Measurements from ENCODE around the gene WWOX. TPM values are rescaled to one million over a fixed set of nuclear protein-coding genes. Genes with fewer than 3 reads are reported as not detected.

Gene WWOX
- total RNA-seq, 2 donors from 2014 or later = 33.8 to 82.5 TPM

- Histone ChIP-seq H3K27me3 (replicated peaks; ENCODE audit: insufficient read depth) (no peaks in the 10 kb centered on the region), H3K27ac (no peak overlapping the region), H3K36me3 (no peaks in the 10 kb centered on the region), H3K4me3 (no peak overlapping the region), H3K9me3 (no peaks in the 10 kb centered on the region), H3K4me1 (ENCODE audit: control insufficient read depth in 1 of 2, low read depth in 2 of 2) (peaks cover 0 to 3% of the 10 kb centered on the region in 2 donors)
- no peak for DNase-seq (ENCODE audit: low spot score)
- ATAC-seq (ENCODE audit: insufficient number of reproducible peaks, low FRiP score, low read depth) = no peak
- no peak for TF ChIP-seq CTCF (IDR thresholded peaks at IDR 0.05)
These were observed 511.9 kb downstream of the WWOX start for GRCh38 chr16:78611318-78611717.

DNA sequence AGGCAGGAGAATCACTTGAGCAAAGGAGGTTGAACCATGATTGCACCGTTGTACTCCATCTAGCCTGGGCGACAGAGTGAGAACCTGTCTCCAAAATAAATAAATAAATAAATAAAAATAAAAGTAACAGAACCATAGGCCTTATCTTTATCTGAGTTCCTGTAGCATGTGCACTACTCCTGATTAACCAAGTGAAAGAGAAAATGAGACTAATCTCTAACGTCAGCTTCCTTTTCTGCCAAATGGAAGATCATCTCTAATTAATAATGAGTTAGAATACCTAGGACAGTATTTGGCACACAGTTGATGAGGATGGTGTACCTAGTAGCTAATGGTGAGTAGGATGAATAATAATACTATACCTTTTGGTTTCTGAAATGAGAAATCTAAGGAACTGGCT, 520.4 kb downstream of the WWOX start:
- H3K4me3 ChIP-seq = no peak overlapping the region
- DNase-seq (ENCODE audit: low spot score) (no peak), ATAC-seq (ENCODE audit: insufficient number of reproducible peaks, low FRiP score, low read depth) (no peak)
- no peaks in the 10 kb centered on the region for H3K36me3 ChIP-seq
- H3K27me3 ChIP-seq (replicated peaks; ENCODE audit: insufficient read depth) = no peaks in the 10 kb centered on the region
- TF ChIP-seq CTCF (IDR thresholded peaks at IDR 0.05) = no peak
- no peak overlapping the region for H3K27ac ChIP-seq
- no peaks in the 10 kb centered on the region for H3K4me1 ChIP-seq (ENCODE audit: control insufficient read depth in 1 of 2, low read depth in 2 of 2)
- peaks cover 3% of the 10 kb centered on the region for H3K9me3 ChIP-seq

- Histone ChIP-seq H3K27ac (no peak overlapping the region), H3K4me1 (ENCODE audit: control insufficient read depth in 1 of 2, low read depth in 2 of 2) (no peaks in the 10 kb centered on the region), H3K36me3 (no peaks in the 10 kb centered on the region), H3K9me3 (peaks cover 3% of the 10 kb centered on the region), H3K27me3 (replicated peaks; ENCODE audit: insufficient read depth) (no peaks in the 10 kb centered on the region), H3K4me3 (no peak overlapping the region)
- DNase-seq (ENCODE audit: low spot score) (no peak), ATAC-seq (ENCODE audit: insufficient number of reproducible peaks, low FRiP score, low read depth) (no peak)
- TF ChIP-seq CTCF (IDR thresholded peaks at IDR 0.05) = no peak
These were observed 520.8 kb downstream of the WWOX start for GRCh38 chr16:78620291-78620690.

GRCh38 chr16:78623796-78624195, 524.3 kb downstream of the WWOX start:
- peaks cover 3 to 10% of the 10 kb centered on the region in 2 donors for H3K4me1 ChIP-seq (ENCODE audit: control insufficient read depth in 1 of 2, low read depth in 2 of 2)
- TF ChIP-seq CTCF (IDR thresholded peaks at IDR 0.05) = no peak
- H3K27ac ChIP-seq = no peak overlapping the region
- peaks cover 3% of the 10 kb centered on the region for H3K9me3 ChIP-seq
- ATAC-seq (ENCODE audit: insufficient number of reproducible peaks, low FRiP score, low read depth) = no peak
- no peak overlapping the region for H3K4me3 ChIP-seq
- H3K36me3 ChIP-seq = no peaks in the 10 kb centered on the region
- DNase-seq (ENCODE audit: low spot score) = no peak
- H3K27me3 ChIP-seq (replicated peaks; ENCODE audit: insufficient read depth) = no peaks in the 10 kb centered on the region

DNA sequence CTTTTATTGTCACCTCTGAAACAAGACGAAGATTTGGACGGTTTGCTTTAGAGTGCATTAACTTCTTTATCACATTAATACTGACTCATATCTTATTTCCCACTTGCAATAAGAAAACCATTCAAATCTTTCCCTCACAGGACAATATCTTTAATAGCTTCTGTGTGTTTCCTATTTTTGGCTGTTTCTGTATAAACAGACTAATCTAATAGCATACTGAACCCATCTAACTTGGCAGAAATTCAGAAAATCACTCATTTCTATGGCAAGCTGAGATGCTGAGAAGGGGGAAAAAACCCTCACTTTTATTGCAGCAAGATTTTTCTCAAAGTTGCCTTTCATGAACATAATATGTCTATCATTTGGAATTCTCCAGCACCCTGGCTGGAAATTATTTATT, 524.9 kb downstream of the WWOX start:
- no peak overlapping the region for H3K27ac ChIP-seq
- no peaks in the 10 kb centered on the region for H3K27me3 ChIP-seq (replicated peaks; ENCODE audit: insufficient read depth)
- no peak overlapping the region for H3K4me3 ChIP-seq
- DNase-seq (ENCODE audit: low spot score) (no peak), ATAC-seq (ENCODE audit: insufficient number of reproducible peaks, low FRiP score, low read depth) (no peak)
- TF ChIP-seq CTCF (IDR thresholded peaks at IDR 0.05) = no peak
- H3K4me1 ChIP-seq (ENCODE audit: control insufficient read depth in 1 of 2, low read depth in 2 of 2) = peaks cover 3 to 14% of the 10 kb centered on the region in 2 donors
- peaks cover 3% of the 10 kb centered on the region for H3K9me3 ChIP-seq
- H3K36me3 ChIP-seq = no peaks in the 10 kb centered on the region
